ENCODE results near the gene CRYGD. TPM values are rescaled to one million over a fixed set of nuclear protein-coding genes. Genes with fewer than 3 reads are reported as not detected.

Gene CRYGD
- polyA plus RNA-seq, 1 experiment = not detected

DNA sequence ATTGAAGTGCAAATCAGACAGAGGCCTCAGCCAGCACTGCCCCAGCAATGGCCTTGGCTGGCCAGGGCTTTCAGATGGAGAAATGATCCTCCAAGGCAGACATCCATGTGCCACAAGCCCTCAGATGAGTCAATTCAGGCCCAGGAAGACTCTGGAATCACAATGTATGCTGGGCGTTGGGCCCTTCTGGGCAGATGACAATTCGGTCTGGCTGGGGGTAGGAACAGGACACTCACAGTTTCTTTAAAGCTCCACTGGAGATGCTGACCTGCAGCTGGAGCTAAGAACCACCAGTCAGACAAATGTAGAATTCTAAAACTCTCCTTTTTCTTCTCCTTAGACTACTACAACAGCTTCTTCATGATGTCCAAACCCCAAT, 12.4 kb upstream of the CRYGD start:
- Histone ChIP-seq H3K36me3 (ENCODE audit: control insufficient read depth, insufficient read depth, low read length) (no peaks in the 10 kb centered on the region), H3K27me3 (ENCODE audit: control insufficient read depth, insufficient read depth, low read length) (no peaks in the 10 kb centered on the region), H3K4me3 (ENCODE audit: low read depth, low read length) (no peak overlapping the region)
- CTCF ChIA-PET = no interaction called here
- TF ChIP-seq, protein P1, sequence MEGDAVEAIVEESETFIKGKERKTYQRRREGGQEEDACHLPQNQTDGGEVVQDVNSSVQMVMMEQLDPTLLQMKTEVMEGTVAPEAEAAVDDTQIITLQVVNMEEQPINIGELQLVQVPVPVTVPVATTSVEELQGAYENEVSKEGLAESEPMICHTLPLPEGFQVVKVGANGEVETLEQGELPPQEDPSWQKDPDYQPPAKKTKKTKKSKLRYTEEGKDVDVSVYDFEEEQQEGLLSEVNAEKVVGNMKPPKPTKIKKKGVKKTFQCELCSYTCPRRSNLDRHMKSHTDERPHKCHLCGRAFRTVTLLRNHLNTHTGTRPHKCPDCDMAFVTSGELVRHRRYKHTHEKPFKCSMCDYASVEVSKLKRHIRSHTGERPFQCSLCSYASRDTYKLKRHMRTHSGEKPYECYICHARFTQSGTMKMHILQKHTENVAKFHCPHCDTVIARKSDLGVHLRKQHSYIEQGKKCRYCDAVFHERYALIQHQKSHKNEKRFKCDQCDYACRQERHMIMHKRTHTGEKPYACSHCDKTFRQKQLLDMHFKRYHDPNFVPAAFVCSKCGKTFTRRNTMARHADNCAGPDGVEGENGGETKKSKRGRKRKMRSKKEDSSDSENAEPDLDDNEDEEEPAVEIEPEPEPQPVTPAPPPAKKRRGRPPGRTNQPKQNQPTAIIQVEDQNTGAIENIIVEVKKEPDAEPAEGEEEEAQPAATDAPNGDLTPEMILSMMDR (IDR thresholded peaks at IDR 0.05; ENCODE audit: insufficient read depth, low read depth, low read length) = no peak
- DNase-seq (ENCODE audit: low read depth) = no peak
- POLR2A ChIA-PET = no interaction called here

DNA sequence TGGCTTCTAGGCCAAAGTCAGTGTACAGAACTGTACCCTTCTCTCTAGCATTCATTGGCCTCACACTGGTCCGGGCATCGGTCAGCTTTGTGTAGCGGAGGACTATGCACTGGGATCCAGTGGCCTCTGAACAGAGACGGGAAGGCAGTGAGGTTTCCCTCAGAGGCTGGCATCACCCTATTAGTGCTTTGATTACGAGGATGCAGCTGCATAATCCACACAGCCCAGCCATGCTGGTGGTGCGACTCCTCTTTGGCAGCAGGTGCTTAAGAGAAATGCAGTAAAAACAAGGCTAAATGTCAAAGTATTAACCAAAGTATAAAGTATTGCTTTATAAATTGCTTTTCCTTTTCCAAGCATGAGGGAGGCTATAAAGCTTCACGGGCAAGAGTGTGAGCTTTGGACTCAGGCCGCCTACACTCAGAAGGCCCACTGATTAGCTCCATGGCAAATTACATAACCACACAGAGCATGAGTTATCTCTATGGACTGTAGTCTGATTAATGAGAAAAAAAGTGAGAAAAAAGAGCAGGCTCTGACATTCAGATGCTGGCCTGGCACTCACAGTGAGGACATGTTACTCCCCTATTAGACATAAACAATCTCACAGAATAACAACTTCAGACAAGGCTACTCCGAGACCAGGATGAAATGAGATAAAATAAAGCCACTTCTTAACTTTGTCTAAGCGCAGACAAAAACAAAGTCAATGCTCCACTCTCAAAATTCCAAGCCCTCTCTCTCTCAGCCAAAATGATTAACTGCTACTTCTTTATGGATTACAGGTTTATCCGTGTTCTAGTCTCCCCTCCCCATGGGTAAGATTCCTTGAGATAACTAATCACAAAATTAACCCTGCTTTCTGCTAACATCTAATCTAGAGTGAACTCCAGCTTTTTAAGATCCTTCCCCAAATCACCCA, 11.7 kb upstream of the CRYGD start:
- H3K4me3 ChIP-seq (ENCODE audit: low read depth, low read length) = no peak overlapping the region
- H3K36me3 ChIP-seq (ENCODE audit: control insufficient read depth, insufficient read depth, low read length) = no peaks in the 10 kb centered on the region
- ChIA-PET CTCF (no interaction called here), POLR2A (no interaction called here)
- no peaks in the 10 kb centered on the region for H3K27me3 ChIP-seq (ENCODE audit: control insufficient read depth, insufficient read depth, low read length)
- no peak for DNase-seq (ENCODE audit: low read depth)
- TF ChIP-seq, protein P1 (IDR thresholded peaks at IDR 0.05; ENCODE audit: insufficient read depth, low read depth, low read length) = no peak

DNA sequence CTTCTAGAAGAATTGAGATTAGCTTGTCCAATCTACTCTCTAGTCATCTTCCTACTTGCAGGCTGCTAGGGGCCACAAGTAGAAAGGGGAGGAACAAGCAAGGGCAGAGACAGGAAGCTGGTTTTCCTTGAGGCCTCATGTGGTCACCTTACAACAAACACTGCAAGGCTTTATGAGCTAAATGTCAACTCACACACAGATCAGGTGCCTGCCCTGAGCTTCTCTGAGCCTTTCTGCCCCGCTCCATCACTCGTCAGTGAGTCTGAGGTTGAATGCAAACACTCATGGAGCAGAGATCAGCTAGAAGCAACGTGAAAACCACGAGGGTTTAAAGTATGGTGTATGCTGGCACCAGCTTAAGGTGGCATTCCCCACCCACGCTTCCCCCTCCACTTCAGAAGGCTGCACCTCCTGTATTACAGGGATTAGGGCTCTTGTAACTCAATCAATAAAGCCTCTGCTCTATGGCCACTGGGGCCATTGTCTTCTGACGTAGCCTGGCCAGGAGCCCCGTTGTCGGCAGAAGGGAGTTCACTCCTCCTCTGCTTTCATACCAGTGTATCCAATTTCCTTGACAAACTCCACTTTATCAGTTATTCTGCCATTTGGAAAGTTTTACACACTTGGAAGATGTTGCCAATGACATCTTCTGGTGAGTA, 10.7 kb upstream of the CRYGD start:
- H3K36me3 ChIP-seq (ENCODE audit: control insufficient read depth, insufficient read depth, low read length) = no peaks in the 10 kb centered on the region
- ChIA-PET POLR2A (no interaction called here), CTCF (interaction anchor here (0.6 to 0.8 kb wide), 2 partner anchors 63 to 426 kb away, joined by 3 read pairs; no protein-coding TSS in a partner anchor)
- TF ChIP-seq, protein P1 (IDR thresholded peaks at IDR 0.05; ENCODE audit: insufficient read depth, low read depth, low read length) = no peak
- DNase-seq (ENCODE audit: low read depth) = no peak
- H3K4me3 ChIP-seq (ENCODE audit: low read depth, low read length) = no peak overlapping the region
- H3K27me3 ChIP-seq (ENCODE audit: control insufficient read depth, insufficient read depth, low read length) = no peaks in the 10 kb centered on the region

DNA sequence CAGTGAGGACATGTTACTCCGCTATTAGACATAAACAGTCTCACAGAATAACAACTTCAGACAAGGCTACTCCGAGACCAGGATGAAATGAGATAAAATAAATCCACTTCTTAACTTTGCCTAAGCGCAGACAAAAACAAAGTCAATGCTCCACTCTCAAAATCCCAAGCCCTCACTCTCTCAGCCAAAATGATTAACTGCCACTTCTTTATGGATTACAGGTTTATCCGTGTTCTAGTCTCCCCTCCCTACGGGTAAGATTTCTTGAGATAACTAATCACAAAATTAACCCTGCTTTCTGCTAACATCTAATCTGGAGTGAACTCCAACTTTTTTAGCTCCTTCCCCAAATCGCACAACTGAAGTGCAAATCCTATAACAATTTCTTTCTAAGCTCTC, 6.4 kb upstream of the CRYGD start:
- TF ChIP-seq, protein P1 (IDR thresholded peaks at IDR 0.05; ENCODE audit: insufficient read depth, low read depth, low read length) = no peak
- Histone ChIP-seq H3K36me3 (ENCODE audit: control insufficient read depth, insufficient read depth, low read length) (no peaks in the 10 kb centered on the region), H3K4me3 (ENCODE audit: low read depth, low read length) (no peak overlapping the region), H3K27me3 (ENCODE audit: control insufficient read depth, insufficient read depth, low read length) (no peaks in the 10 kb centered on the region)
- DNase-seq (ENCODE audit: low read depth) = no peak
- ChIA-PET CTCF (no interaction called here), POLR2A (no interaction called here)

All from BJ (cell line).